ENCODE measurements around the gene NDUFAF4. TPM values are rescaled to one million over a fixed set of nuclear protein-coding genes. Genes with fewer than 3 reads are reported as not detected.

The NDUFAF4 gene
- total RNA-seq, 1 donor from 2014 or later = 50.6 TPM

- Mint-ChIP-seq H3K27me3 (ENCODE audit: insufficient read depth, low read depth) (peaks cover 8% of the 10 kb centered on the region), H3K36me3 (no peaks in the 10 kb centered on the region), H3K27ac (no peak overlapping the region), H3K9me3 (peaks cover 5% of the 10 kb centered on the region), H3K4me1 (peaks cover 18% of the 10 kb centered on the region), H3K4me3 (no peak overlapping the region)
- Histone ChIP-seq H3K79me2 (ENCODE audit: low read depth) (no peaks in the 10 kb centered on the region), H3K9ac (no peak overlapping the region), H3K36me3 (no peaks in the 10 kb centered on the region), H3K27me3 (no peaks in the 10 kb centered on the region), H3F3A (ENCODE audit: low read depth) (no peaks in the 10 kb centered on the region), H3K9me3 (ENCODE audit: low read depth) (no peaks in the 10 kb centered on the region), H3K4me1 (no peaks in the 10 kb centered on the region), H2AFZ (replicated peaks) (no peak overlapping the region), H3K27ac (no peak overlapping the region), H3K4me2 (no peak overlapping the region), H4K20me1 (ENCODE audit: low read depth) (no peaks in the 10 kb centered on the region), H3K4me3 (no peak overlapping the region)
- TF ChIP-seq EZH2phosphoT487 (IDR thresholded peaks at IDR 0.05) (no peak), CTCF (IDR thresholded peaks at IDR 0.05) (no peak)
- no peak for DNase-seq (ENCODE audit: low spot score)
These were observed 36.1 kb downstream of the NDUFAF4 start for GRCh38 chr6:96861588-96861987.

GRCh38 chr6:96856856-96857255 is 40.8 kb downstream of the NDUFAF4 start:
- Mint-ChIP-seq H3K4me1 (no peaks in the 10 kb centered on the region), H3K9me3 (peaks cover 5% of the 10 kb centered on the region), H3K27ac (no peak overlapping the region), H3K27me3 (ENCODE audit: insufficient read depth, low read depth) (peaks cover 6% of the 10 kb centered on the region), H3K36me3 (no peaks in the 10 kb centered on the region), H3K4me3 (no peak overlapping the region)
- no peak overlapping the region for H3K9ac ChIP-seq
- no peak for DNase-seq (ENCODE audit: low spot score)
- H3K79me2 ChIP-seq (ENCODE audit: low read depth) = no peaks in the 10 kb centered on the region
- H4K20me1 ChIP-seq (ENCODE audit: low read depth) = no peaks in the 10 kb centered on the region
- H2AFZ ChIP-seq (replicated peaks) = no peak overlapping the region
- no peak overlapping the region for H3K4me2 ChIP-seq
- no peak overlapping the region for H3K27ac ChIP-seq
- H3K36me3 ChIP-seq = no peaks in the 10 kb centered on the region
- no peak for TF ChIP-seq EZH2phosphoT487 (IDR thresholded peaks at IDR 0.05)
- no peak for TF ChIP-seq CTCF (IDR thresholded peaks at IDR 0.05)
- TF ChIP-seq EZH2 (IDR thresholded peaks at IDR 0.05) = no peak
- no peaks in the 10 kb centered on the region for H3K27me3 ChIP-seq
- H3K9me3 ChIP-seq (ENCODE audit: low read depth) = no peaks in the 10 kb centered on the region
- H3K4me3 ChIP-seq = no peak overlapping the region
- H3K4me1 ChIP-seq = no peaks in the 10 kb centered on the region
- H3F3A ChIP-seq (ENCODE audit: low read depth) = no peaks in the 10 kb centered on the region

- H3F3A ChIP-seq (ENCODE audit: low read depth) = no peaks in the 10 kb centered on the region
- Mint-ChIP-seq H3K27ac (no peak overlapping the region), H3K9me3 (peaks cover 9% of the 10 kb centered on the region), H3K4me3 (no peak overlapping the region), H3K4me1 (no peaks in the 10 kb centered on the region), H3K27me3 (ENCODE audit: insufficient read depth, low read depth) (peaks cover 7% of the 10 kb centered on the region), H3K36me3 (no peaks in the 10 kb centered on the region)
- no peaks in the 10 kb centered on the region for H3K27me3 ChIP-seq
- no peaks in the 10 kb centered on the region for H3K4me1 ChIP-seq
- H3K36me3 ChIP-seq = no peaks in the 10 kb centered on the region
- H3K27ac ChIP-seq = no peak overlapping the region
- no peaks in the 10 kb centered on the region for H4K20me1 ChIP-seq (ENCODE audit: low read depth)
- H3K9ac ChIP-seq = no peak overlapping the region
- no peak overlapping the region for H3K4me3 ChIP-seq
- no peak overlapping the region for H3K4me2 ChIP-seq
- no peak for DNase-seq (ENCODE audit: low spot score)
- no peaks in the 10 kb centered on the region for H3K79me2 ChIP-seq (ENCODE audit: low read depth)
- no peaks in the 10 kb centered on the region for H3K9me3 ChIP-seq (ENCODE audit: low read depth)
- TF ChIP-seq EZH2phosphoT487 (IDR thresholded peaks at IDR 0.05) = no peak
- TF ChIP-seq EZH2 (IDR thresholded peaks at IDR 0.05) = no peak
- no peak for TF ChIP-seq CTCF (IDR thresholded peaks at IDR 0.05)
- no peak overlapping the region for H2AFZ ChIP-seq (replicated peaks)
These were observed 44.6 kb downstream of the NDUFAF4 start for GRCh38 chr6:96853083-96853482.

Measured in neural progenitor cell (in vitro differentiated cells).